Right lung (tissue), 5 donors: ENCODE data around the gene HECTD2. TPM values are rescaled to one million over a fixed set of nuclear protein-coding genes. Genes with fewer than 3 reads are reported as not detected.
A peak's percentile ranks its signal among the peaks of the same experiment; 100 is the strongest.
"Not testable (repeated sequence)": the region's sequence is repeated elsewhere in the genome, so short reads cannot be mapped to it uniquely, and the experiment has no call there.

Source experiments
- DNase-seq, 2 donors: peaks; one replicate each; pipeline ENCODE4 v3.0.0-alpha.2; 2013
- polyA plus RNA-seq, 5 donors: library from polyadenylated mRNA; unstranded; fragments of 120-200 nt; gene quantifications; one replicate each; pipeline versions ENCODE4 v1.2.1 to v1.2.3, GENCODE V29; 2013; ENCODE audit warnings: inconsistent platforms in 1 of 5, low replicate concordance in 1 of 5; ENCODE audit not compliant: insufficient read length in 5 of 5, insufficient read depth in 1 of 5

HECTD2 gene
- polyA plus RNA-seq, 5 donors: 57.1 to 97.9 (median 83.7) TPM

GRCh38 chr10:91410638-91411371, 661 bp downstream of the HECTD2 start:
- DNase-seq: peak; percentile 61 to 80

DNA sequence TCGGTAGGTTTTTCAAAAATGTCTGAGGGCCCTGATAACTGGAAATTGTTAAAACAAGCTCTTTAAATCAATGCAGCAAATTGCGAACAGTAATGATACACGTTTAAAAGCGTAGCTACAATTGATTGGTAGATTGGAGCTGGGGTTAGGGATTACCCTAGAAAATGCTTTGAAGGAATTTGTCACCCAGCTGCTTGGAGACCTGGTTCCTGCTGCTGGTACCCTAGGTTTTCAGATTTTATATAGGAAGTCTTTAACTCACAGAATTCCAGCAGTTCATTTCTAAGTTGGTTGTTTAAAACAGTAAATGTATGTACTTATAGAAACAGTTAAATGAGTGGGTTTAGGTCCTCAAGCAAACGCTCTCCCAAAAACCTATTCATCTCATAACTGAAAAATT, 1.5 kb downstream of the HECTD2 start:
- DNase-seq: peak in 1 of 2 donors; percentile 25

- peak in 1 of 2 donors; percentile 10 for DNase-seq
These were observed 2.4 kb downstream of the HECTD2 start for GRCh38 chr10:91412354-91413087.

DNA sequence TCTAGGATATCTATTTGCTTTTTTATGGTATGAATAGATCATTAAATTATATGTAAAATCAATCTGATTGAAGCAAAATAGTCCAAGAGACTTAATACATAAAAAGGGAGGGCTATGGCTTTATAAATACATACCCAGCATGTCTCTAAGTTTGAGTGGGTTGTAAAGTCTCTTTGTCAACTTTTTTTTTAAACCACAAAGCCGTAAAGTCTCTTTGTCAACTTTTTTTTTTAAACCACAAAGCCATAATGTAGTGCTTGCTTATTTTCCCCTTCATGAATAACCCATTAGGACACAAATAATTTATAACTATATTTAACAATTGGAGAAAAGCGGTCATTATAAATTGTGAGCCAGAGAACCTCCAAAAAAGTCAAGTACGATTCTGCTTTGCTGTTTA, 5.7 kb downstream of the HECTD2 start:
- DNase-seq: no peak

GRCh38 chr10:91416339-91416855, 6.3 kb downstream of the HECTD2 start:
- peak; percentile 17 to 24 for DNase-seq

DNA sequence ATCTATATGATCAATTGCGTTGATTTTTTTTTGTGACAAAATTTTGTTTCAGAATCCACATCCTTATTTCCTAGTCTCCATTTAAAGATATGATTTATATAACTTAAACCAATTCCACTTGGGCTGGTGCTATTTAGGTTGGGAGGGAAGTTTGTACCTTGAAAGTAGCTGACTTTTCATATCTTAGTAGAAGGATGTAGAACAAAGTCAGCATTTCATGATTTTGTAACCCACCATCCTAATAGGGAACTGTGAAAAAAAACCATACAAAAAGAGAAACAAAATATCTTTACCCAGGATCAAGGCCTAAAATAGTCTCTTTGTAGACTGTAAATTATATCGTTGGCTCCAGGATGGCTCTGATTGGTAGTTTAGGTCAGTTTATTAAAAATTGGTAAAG, 8.3 kb downstream of the HECTD2 start:
- no peak for DNase-seq

DNA sequence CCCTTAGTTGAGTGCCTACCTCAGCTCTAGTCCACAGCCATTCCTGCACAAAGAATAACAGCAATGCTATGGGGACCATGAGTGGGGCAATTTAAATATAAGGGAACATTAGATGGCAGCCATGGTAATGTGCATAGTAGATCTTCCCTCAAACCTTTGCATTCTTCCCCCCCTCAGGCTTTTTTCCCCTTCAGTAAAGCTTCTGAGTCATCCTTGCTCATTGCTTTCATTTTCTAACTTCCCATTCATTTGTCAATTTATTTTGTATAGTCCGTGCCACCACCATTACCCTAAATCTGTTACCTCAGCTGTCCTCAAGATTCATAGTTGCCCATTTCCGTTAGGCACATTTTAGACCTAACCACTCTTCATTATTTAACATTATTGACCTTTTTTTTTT, 10.7 kb downstream of the HECTD2 start:
- DNase-seq: no peak

GRCh38 chr10:91422915-91423314, 12.8 kb downstream of the HECTD2 start:
- DNase-seq: no peak

GRCh38 chr10:91424016-91424415, 13.9 kb downstream of the HECTD2 start:
- DNase-seq: no peak

DNA sequence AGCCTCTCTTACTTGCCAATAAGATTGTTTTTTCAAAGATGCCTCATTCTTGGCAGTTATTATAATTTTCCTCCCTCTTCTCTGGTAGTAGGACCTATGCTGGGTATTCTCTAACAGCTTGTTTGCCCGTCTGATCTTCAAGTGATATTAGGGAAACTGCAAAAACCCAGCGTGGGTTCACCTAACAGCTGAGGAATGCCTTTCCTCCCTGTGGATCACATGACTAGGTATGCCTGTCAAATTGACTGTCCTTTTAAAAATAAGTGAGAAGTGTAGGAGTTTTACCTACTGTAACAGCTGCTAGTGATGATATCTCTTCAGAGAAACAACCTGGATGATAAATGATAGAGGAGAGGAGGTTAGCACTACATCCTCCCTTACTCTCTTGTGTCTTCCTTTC, 22.0 kb downstream of the HECTD2 start:
- DNase-seq: no peak

GRCh38 chr10:91433620-91434019, 23.5 kb downstream of the HECTD2 start:
- no peak for DNase-seq

DNA sequence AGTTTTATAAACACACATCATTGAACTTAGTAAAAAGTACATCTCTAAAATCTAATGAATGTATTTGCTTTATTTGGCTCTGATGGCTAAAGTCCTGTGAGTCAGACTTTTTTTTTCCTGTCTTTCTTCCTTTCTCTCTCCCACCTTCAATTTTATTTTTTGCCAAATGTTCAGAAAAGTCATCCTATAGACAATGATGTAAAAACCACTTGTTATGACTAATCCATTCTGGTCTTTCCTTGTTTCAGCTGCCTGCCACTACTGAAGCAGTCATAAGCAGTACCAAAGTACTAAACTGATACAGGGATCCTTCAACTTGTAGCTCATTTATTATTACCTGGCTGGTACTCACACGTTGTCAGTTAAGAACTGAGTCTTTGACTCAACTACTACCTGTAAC, 23.9 kb downstream of the HECTD2 start:
- no peak for DNase-seq

DNA sequence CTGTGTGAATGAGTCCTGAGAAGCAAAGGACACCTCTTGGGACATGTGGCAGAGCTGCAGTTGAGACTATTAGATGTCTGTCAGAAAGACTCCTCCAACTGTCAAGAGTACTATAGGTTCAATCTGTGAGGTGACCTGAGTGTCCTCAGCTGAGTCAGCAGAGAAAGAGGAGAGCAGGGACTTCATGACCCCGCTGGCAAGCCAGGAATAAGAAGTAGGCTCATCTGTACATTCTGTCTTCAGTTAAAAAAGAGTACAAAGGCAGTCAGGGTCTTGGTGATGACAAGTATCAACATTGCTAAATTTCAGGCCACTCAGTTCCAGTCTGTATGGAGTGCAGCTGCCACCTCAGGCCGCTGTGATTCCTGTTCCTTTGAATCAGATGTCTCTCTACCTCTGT, 25.1 kb downstream of the HECTD2 start:
- no peak for DNase-seq

- DNase-seq: not testable (repeated sequence)
These were observed 28.1 kb downstream of the HECTD2 start for GRCh38 chr10:91438228-91438627.

DNA sequence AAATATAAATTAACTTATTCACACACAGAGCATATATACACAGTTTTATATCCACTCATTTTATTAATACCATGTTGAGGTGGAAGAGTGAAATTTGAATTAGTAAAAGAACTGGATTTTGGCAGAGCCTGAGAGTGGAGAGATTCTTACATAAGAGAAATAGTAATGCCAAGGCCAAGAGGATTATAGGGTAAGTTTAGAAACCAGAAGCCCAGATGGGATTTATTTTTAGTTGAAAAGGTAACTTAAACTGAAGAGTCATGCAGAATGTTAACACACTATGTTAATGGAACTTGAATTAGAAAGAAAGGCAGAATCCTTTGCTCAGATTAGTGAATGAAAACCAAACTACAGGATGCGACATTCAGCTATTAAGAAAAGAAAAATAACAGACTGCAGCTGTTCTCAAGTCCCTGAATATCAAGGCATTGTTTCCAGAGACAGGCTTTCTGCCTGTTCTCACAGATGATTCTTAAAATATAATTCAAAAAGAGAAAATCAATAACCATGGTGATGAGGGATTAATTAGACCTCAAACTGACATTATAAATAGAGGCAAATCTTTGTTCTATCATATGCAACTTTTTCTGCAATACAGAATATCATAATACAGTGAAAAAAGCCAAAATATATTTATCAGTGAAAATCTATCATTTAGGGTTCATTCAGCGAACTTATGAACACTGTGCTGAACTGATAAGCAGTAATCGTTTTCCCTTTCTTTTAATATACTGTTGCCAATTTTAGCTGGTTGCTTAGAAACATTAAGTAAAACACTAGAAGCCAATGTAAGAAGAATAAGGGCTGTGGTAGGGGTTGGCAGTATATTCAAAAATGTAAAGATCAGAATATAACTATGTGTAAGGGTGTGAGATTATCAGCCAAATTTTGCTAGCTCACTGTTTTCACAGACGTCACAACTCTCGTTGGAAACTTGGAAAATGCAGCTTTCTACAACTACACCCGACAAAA, 34.4 kb downstream of the HECTD2 start:
- DNase-seq: peak; percentile 46 to 80

- DNase-seq: no peak
These were observed 41.9 kb downstream of the HECTD2 start for GRCh38 chr10:91452063-91452462.

DNA sequence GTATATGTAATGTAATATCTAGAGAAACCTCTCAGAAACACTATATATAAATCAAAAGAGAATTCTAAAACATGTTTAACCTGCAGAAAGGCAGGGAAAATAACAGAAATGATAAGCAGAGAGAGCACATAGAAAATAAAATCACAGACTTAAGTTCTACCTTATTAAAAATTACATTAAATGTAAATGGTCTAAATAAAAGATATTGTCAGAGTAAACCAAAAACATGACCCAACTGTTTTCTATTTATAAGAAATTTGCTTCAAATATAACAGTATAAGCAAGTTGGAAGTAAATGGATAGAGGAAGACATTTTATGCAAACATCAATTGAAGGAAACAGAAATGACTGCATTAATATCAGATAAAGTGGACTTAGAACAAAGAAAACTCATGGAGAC, 43.4 kb downstream of the HECTD2 start:
- no peak for DNase-seq

GRCh38 chr10:91455135-91455534, 45.0 kb downstream of the HECTD2 start:
- DNase-seq: not testable (repeated sequence)

DNA sequence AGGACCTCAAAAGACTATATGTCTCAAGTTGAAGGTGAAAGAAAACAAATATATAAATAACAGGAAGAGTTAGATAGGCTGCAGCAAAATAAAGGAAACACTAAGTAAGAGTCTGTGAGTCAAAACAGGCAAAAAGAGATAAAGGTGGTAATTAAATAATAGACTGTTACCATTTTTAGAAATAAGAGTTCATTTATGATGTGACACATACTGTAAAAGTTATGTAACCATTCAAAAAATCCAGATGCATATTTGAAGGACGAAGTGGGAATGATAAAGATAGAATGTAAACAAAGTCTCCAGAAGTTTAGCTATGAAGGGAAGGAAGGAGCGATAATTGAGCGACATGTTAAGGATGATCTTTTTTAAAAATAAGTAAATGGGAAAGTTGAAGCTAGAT, 50.5 kb downstream of the HECTD2 start:
- DNase-seq: peak; percentile 34 to 53

DNA sequence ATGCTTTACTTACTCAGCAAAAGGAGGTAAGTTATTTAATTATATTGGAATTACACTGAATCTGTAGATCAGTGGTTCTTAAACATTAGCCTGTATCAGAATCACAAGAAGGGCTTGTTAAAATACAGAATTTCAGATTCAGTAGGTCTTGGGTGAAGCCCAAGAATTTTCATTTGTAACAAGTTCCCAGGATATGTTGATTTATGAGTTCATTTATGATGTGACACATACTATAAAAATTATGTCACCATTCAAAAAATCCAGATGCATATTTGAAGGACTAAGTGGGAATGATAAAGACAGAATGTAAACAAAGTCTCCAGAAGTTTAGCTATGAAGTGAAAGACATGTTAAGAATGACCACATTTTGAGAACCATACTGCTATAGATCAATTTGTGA, 52.3 kb downstream of the HECTD2 start:
- DNase-seq: no peak

DNA sequence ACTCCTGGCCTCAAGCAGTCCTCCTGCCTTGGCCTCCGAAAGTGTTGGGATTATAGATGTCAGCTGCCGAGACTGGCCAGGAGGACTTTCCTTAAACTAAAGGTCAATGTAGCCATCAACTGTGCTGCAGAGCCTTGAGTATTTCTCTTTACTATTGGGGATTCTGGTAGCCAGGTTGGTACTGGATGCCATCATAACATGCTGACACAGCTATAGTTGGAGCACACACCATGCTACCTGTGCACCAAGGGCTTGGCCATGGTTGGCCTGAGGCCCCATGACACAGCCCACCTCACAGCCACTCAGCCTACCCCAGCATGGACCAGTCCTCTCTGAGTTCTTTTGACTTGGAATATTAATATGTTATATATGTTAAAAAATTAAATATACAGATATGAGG, 54.4 kb downstream of the HECTD2 start:
- no peak for DNase-seq

DNA sequence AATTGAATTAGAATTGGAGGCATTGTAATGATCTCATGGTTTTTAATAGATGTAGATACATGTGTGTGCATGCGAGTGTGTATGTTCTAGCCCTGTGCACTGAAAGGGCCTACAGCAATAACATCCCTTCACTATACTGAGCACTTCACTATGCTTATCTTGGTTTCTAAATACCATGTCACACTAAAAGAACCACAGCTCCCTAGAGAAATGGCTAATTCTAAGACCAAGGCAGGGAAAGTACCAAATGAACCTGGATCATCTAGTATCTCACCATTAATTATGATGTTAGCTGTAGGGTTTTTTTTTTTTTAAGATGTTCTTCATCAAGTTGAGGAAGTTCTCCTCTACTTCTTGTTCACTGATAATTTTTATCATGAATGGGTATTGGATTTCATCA, 55.1 kb downstream of the HECTD2 start:
- no peak for DNase-seq
